GM19351 (cell line): ENCODE results near the gene TIGD1.

Source experiments
- ATAC-seq: cut with Tn5 transposase; IDR thresholded peaks from one replicate; pipeline ENCODE4 v1.9.1; 2021; ENCODE audit warnings: mild to moderate bottlenecking, moderate library complexity; ENCODE audit not compliant: unreplicated experiment

Gene TIGD1

DNA sequence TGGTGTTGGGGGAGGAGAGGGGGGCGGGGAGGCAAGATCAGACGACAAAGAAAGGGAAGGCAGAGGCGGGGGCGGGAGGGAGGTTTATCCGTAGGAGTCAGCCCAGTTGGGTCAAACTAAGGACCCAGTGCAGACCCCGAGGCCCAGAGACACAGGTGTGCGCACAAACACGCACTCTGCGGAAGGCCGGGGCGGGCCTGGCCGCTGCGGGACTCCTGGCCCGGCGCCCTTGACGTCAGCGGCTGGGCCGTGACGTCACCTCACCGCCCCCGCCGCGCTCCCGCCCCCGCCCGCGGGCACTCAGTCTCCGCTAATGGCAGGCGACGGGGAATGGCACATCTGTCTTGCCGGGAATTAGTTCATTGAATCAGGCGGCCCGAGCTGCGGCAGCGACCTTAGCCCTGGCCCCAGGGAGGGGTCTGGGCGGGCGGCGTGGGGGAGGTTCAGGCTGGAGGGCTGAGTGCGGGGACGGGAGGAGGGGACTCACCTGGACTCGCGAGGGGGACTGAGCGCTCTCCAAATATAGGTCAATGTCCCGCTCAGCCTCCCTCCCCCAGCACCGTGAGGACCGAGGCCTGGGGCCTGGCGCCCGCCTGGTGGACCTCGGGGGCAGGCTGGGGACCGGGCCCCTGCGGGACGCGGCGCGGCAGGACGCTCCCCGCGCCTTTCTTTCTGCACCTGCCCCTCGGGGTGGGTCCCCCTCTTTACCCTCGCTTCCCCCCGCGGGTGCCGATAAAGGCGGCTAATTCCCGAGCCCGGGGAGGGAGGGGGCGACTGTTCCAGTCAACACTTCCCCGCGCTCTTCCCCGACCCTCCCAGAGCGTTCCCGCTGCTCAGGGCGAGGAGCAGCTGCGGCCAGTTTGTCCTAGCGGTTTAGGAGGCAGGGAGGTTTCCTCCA, 47.2 kb downstream of the TIGD1 start:
- ATAC-seq, result no peak

DNA sequence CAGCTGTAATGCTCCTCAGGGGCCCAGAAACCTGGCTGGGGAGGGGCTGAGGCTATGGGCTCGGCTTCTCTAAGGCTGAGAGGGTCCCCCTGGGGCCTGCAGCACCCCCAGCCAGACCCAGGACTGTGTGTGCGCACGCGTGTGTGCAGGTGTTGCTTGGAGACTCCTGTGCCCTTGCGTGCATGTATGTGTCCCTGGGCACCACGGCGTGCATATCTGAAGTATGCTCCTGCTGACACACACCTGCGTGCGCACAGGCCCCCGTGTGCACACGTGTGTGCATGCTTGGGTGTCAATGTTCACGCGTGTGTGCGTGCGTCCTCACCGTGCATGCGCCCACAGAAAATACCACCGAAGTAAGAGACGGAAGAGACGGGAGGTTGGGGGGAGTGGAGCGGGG, 47.8 kb downstream of the TIGD1 start:
- no peak for ATAC-seq

DNA sequence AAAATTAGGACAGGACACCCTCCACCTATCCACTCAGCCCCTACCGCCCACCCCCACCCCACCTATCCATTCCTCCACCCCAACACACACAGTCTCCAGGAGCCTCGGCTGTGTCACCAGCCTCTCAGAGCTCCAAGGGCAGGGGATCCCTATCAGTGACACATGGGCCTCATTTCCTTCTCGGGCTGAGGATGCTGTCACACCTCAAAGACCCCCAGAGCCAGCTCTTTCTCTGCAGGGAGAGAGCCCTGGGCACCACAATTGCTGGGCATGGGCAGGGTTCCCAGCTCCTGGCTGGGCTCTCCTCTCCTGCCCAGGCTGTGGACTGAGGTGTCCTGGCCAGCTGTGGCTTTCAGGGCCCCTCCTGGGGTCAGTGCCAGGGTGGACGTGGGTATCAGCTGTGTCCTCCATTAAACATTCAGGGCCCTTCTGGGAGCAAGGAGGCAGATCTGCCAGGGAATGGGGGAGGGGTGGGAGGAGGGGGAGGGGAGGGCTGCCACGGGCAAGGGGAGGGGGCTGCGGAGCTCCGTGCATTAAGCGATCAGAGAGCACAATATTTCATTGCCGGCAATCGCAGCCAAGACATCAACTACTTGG, 48.5 kb downstream of the TIGD1 start:
- ATAC-seq, result no peak

DNA sequence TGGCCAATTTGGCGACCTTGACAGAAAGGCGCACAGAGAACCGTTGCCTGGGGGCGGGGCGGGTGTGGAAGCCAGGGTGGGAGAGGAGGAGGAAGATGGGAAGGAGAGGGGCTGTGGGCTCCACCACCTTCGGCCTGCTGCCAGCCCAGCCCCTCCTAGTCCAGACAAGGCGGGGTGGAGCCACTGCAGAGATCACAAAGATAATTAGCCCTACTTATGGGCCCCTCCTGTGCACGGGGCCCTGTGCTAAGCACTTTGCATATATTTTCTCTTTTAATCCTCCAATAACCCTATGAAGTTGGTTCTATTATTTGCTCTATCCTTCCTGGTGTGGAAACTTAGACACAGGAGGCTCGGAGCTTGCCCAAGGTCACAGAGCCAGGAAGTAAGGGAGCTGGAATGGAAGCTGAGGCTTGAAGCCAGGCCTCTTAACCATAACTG, 49.0 kb downstream of the TIGD1 start:
- no peak for ATAC-seq

DNA sequence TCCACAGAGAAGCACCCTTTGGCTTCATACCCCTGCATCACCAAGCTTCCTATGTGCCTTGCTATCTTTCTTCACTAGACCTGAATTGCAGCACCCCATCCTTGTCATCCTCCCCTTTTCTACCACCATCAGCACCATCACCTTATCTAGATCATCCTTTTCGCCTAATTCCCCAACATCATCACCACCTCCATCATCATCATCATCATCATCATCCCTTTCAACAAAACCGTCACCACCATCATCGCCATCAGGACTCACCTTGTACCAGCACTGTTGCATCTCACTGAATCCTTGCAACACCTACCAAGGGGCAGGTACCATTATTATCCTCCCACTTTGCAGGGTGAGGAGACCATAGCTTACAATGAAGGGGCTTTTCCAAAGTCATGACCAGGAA, 51.9 kb downstream of the TIGD1 start:
- no peak for ATAC-seq
